ENCODE measurements around the gene RNASEH2B.

Gene RNASEH2B

DNA sequence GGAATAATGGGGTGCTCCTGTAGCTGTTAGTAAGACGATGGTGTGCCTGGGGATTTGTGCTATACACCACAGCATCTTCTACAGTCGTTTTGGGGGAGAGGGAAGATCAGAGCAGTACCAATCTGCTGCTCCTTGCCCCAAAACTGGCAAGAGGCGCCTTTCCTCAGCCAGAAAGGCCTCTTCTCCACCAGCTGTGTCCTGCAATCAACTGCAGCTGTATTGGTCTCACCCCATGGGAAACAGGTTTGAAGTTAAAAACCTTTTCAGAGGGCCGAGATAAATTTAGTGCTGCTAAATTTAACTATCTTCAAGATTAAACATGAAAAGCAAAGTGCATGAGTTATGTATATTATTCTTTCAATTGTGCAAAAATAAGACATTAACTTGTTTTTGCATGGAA lies 1.2 kb upstream of the RNASEH2B start:
- DNase-seq (ENCODE audit: extremely low read depth, insufficient read length) = no peak
- Histone ChIP-seq H3K36me3 (ENCODE audit: control insufficient read depth, insufficient read depth, low read length) (no peaks in the 10 kb centered on the region), H3K27me3 (replicated peaks; ENCODE audit: control insufficient read depth, insufficient read depth, low read length) (no peaks in the 10 kb centered on the region), H3K4me3 (replicated peaks; ENCODE audit: low read depth, low read length) (no peak overlapping the region)
- TF ChIP-seq, protein P1, sequence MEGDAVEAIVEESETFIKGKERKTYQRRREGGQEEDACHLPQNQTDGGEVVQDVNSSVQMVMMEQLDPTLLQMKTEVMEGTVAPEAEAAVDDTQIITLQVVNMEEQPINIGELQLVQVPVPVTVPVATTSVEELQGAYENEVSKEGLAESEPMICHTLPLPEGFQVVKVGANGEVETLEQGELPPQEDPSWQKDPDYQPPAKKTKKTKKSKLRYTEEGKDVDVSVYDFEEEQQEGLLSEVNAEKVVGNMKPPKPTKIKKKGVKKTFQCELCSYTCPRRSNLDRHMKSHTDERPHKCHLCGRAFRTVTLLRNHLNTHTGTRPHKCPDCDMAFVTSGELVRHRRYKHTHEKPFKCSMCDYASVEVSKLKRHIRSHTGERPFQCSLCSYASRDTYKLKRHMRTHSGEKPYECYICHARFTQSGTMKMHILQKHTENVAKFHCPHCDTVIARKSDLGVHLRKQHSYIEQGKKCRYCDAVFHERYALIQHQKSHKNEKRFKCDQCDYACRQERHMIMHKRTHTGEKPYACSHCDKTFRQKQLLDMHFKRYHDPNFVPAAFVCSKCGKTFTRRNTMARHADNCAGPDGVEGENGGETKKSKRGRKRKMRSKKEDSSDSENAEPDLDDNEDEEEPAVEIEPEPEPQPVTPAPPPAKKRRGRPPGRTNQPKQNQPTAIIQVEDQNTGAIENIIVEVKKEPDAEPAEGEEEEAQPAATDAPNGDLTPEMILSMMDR (IDR thresholded peaks at IDR 0.05; ENCODE audit: insufficient read depth, low read length, poor library complexity, severe bottlenecking) = no peak

DNA sequence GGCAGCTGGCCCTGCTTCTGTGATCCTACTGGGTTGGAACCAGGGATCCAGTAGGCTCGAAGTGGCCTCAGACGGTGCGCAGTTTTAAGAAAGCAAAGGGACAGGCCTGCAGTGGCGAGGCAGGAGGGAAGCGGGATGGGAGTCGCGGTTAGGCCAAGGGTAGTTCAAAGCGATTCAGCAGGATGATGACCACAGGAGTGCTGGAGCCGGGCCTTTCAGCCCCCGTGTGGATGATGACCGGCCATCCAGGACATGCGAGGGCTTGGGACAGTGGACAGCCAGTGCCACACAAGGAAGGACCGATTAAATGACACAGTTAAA lies 854 bp downstream of the RNASEH2B start:
- no peak for DNase-seq (ENCODE audit: extremely low read depth, insufficient read length)
- TF ChIP-seq, protein P1 (IDR thresholded peaks at IDR 0.05; ENCODE audit: insufficient read depth, low read length, poor library complexity, severe bottlenecking) = no peak
- Histone ChIP-seq H3K4me3 (replicated peaks; ENCODE audit: low read depth, low read length) (peak overlapping the region; percentile 76), H3K27me3 (replicated peaks; ENCODE audit: control insufficient read depth, insufficient read depth, low read length) (no peaks in the 10 kb centered on the region), H3K36me3 (ENCODE audit: control insufficient read depth, insufficient read depth, low read length) (no peaks in the 10 kb centered on the region)

DNA sequence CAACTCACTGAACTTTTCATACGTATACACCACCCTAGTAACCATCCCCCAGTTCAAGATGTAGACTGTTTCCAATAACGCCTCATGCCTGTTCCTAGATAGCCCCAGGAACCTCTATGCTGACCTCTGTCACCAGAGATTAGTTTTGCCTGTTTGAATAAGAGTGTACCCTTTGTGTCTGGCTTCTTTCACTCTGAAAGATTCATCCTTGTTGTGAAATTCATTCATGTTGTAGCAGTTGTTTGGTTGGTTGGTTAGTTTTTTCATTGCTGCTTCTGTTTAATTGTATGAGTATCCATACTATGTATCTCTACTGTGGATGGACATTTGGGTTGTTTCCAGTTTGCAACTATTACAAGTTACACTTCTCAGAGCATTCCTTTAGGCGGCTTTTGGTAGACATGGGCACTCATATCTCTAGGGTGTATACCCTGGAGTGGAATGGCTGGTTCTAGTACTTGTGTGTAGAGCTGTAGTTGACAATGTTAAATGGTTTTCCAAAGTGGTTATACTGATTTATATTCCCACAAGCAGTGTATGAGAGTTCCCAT lies 1.6 kb downstream of the RNASEH2B start:
- no peak for DNase-seq (ENCODE audit: extremely low read depth, insufficient read length)
- H3K4me3 ChIP-seq (replicated peaks; ENCODE audit: low read depth, low read length) = peak overlapping the region; percentile 76

DNA sequence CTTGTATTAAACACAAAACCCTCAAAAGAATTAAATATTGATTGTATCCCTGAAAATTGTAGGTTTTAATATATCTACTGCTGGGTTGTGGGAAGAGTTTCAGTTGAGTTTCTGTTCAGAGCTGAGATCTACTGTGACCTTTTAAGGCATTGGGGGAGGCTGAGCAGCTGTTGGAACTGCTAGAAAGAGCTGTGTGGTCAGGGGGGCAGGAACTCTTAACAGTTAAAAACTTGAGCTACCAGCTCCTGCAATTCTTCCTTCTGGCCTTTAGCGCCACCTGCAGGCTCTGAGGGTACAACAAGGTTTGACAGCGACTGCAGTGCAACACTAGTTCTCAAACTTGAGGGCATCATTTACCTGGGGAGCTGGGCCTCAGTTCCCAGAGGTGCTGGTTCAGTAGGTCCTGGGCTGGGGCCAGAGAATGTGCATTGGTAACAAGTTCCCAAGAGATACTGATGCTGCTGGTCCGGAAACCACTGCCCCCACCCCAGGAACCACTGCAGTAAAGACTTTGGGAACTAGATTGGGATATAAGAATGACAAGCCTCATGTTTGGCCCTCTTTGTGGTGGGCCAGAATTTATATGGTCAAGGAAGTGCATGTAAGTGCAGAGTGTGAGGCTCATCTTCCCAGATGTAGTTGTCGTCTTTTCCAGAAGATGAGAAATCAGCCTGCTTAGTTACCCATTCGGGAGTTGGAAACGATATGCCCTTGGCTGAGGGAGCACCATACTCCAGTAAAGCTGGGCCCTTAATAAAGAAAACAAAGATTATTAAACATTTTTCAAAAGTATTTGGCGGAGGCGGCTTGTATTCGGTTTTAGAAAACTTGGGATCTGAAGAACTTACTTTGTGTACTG lies 2.6 kb downstream of the RNASEH2B start:
- TF ChIP-seq, protein P1 (IDR thresholded peaks at IDR 0.05; ENCODE audit: insufficient read depth, low read length, poor library complexity, severe bottlenecking) = peak; percentile 88
- H3K27me3 ChIP-seq (replicated peaks; ENCODE audit: control insufficient read depth, insufficient read depth, low read length) = no peaks in the 10 kb centered on the region
- peak overlapping the region; percentile 76 for H3K4me3 ChIP-seq (replicated peaks; ENCODE audit: low read depth, low read length)
- peak; percentile 76 for DNase-seq (ENCODE audit: extremely low read depth, insufficient read length)
- H3K36me3 ChIP-seq (ENCODE audit: control insufficient read depth, insufficient read depth, low read length) = no peaks in the 10 kb centered on the region

More for the DNA sequence above, 1.6 kb downstream of the RNASEH2B start:
- no peaks in the 10 kb centered on the region for H3K27me3 ChIP-seq (replicated peaks; ENCODE audit: control insufficient read depth, insufficient read depth, low read length)
- TF ChIP-seq, protein P1 (IDR thresholded peaks at IDR 0.05; ENCODE audit: insufficient read depth, low read length, poor library complexity, severe bottlenecking) = no peak
- no peaks in the 10 kb centered on the region for H3K36me3 ChIP-seq (ENCODE audit: control insufficient read depth, insufficient read depth, low read length)

DNA sequence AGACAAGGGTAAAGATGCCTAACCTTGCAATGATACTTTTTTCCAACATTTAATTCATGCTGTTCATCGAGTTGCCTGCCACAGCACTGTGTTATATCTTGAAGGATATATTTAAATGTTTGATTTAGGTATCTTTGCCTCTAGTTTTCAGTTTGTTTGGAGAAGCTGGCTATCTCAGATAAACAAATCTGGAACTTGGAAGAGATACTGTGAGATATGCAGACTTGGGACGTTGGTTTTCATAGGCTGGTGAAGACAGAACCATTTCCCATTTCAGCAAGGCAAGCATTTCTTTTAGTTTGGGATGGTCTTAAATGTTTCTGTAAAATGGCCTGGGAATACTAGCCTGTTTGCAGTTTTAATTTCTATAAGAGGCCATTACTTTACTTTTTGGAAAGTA lies 3.3 kb downstream of the RNASEH2B start:
- Histone ChIP-seq H3K36me3 (ENCODE audit: control insufficient read depth, insufficient read depth, low read length) (no peaks in the 10 kb centered on the region), H3K27me3 (replicated peaks; ENCODE audit: control insufficient read depth, insufficient read depth, low read length) (no peaks in the 10 kb centered on the region), H3K4me3 (replicated peaks; ENCODE audit: low read depth, low read length) (no peak overlapping the region)
- TF ChIP-seq, protein P1 (IDR thresholded peaks at IDR 0.05; ENCODE audit: insufficient read depth, low read length, poor library complexity, severe bottlenecking) = no peak
- DNase-seq (ENCODE audit: extremely low read depth, insufficient read length) = no peak
